Endothelial cell of umbilical vein (primary cell): Measurements from ENCODE around the gene LSM7. TPM values are rescaled to one million over a fixed set of nuclear protein-coding genes. Genes with fewer than 3 reads are reported as not detected.

Source experiments
- BruUV-seq: library from RNA; stranded (reverse); fragments of 400-500 nt; replicated peaks from 2 replicates; lab custom pipeline; 2021; lab: Mats Ljungman, UMichigan
- CTCF ChIA-PET: fragments of 300-600, 350-600 bp; sonication (Branson Sonifier 250); formaldehyde crosslinking; loops from one replicate; lab custom pipeline; 2021; ENCODE audit warnings: antibody characterized with exemption, inconsistent platforms; lab: Charles Lee
- POLR2A ChIA-PET: fragments of 300-600, 350-600 bp; sonication (Branson Sonifier 250); formaldehyde crosslinking; loops from one replicate; lab custom pipeline; 2021; ENCODE audit warnings: antibody characterized with exemption, inconsistent platforms; lab: Charles Lee
- DNase-seq: peaks from one replicate; pipeline ENCODE4 v3.0.0-alpha.2; 2011; ENCODE audit warnings: low read depth, low spot score
- FAIRE-seq: peaks from 2 replicates; lab custom pipeline; 2011; peaks lifted over from hg19 to GRCh38; lab: Jason Lieb, UNC
- H2AFZ ChIP-seq: 2 replicates; pipeline ENCODE4 v1.6.0; 2012; ENCODE audit warnings: low read depth, low read length, control low read depth, inconsistent platforms
- H3K27ac ChIP-seq: 2 replicates; pipeline ENCODE4 v1.5.1; 2011; ENCODE audit warnings: low read depth, mild to moderate bottlenecking, control low read depth, low read length, moderate library complexity; ENCODE audit not compliant: insufficient read depth
- H3K27me3 ChIP-seq, 2 experiments: 2 replicates each; pipeline versions ENCODE4 v1.6.0 to v1.6.1; 2011; ENCODE audit warnings: low read length in 2 of 2, mixed read lengths in 1 of 2; ENCODE audit not compliant: control insufficient read depth in 2 of 2, insufficient read depth in 2 of 2
- H3K36me3 ChIP-seq, 2 experiments: 2 replicates in 1 of 2; 3 replicates in 1 of 2; pipeline ENCODE4 v1.5.1; 2011; ENCODE audit warnings: low read length in 2 of 2, mild to moderate bottlenecking in 1 of 2, moderate library complexity in 1 of 2; ENCODE audit not compliant: control insufficient read depth in 2 of 2, insufficient read depth in 2 of 2; ENCODE audit errors: extremely low read depth in 1 of 2
- H3K4me1 ChIP-seq: 3 replicates; pipeline ENCODE4 v1.5.1; 2011; ENCODE audit warnings: mild to moderate bottlenecking, low read length; ENCODE audit not compliant: control insufficient read depth, insufficient read depth; ENCODE audit errors: extremely low read depth
- H3K4me2 ChIP-seq: 2 replicates; pipeline ENCODE4 v1.6.1; 2011; ENCODE audit warnings: low read length, control low read depth, mixed read lengths; ENCODE audit not compliant: insufficient read depth
- H3K4me3 ChIP-seq, 3 experiments: fragments of 200-600 bp in 1 of 3; sonication (generic), shearing (Covaris generic) in 1 of 3; replicated peaks in 1 of 3; 2 replicates each; pipeline ENCODE4 v1.5.1; 2011 to 2016; ENCODE audit warnings: control low read depth in 3 of 3, low read length in 3 of 3, mild to moderate bottlenecking in 2 of 3, inconsistent platforms in 1 of 3, low read depth in 1 of 3, moderate library complexity in 1 of 3; ENCODE audit not compliant: insufficient read depth in 1 of 3
- H3K79me2 ChIP-seq: 2 replicates; pipeline ENCODE4 v1.6.0; 2012; ENCODE audit warnings: low read length, inconsistent platforms; ENCODE audit not compliant: control insufficient read depth, insufficient read depth
- H3K9ac ChIP-seq: replicated peaks from 2 replicates; pipeline ENCODE3; 2011; ENCODE audit warnings: low read length, control low read depth; ENCODE audit not compliant: insufficient read depth; ENCODE audit errors: extremely low read depth
- H3K9me1 ChIP-seq: replicated peaks from 3 replicates; pipeline ENCODE4 v1.6.0; 2011; ENCODE audit warnings: mild to moderate bottlenecking, low read length; ENCODE audit not compliant: control insufficient read depth, insufficient read depth; ENCODE audit errors: extremely low read depth
- H3K9me3 ChIP-seq: replicated peaks from 2 replicates; pipeline ENCODE4 v1.5.1; 2012; ENCODE audit warnings: low read length, inconsistent platforms; ENCODE audit not compliant: control insufficient read depth, insufficient read depth
- H4K20me1 ChIP-seq: replicated peaks from 2 replicates; pipeline ENCODE3; 2011; ENCODE audit warnings: mild to moderate bottlenecking, low read length; ENCODE audit not compliant: control insufficient read depth, insufficient read depth; ENCODE audit errors: extremely low read depth
- CTCF ChIP-seq, 2 donors: IDR thresholded peaks; 1 replicate in 1 of 2; 2 replicates in 1 of 2; pipeline ENCODE4 v1.5.1; 2011; ENCODE audit warnings: low read length in 2 of 2, mild to moderate bottlenecking in 2 of 2, moderate library complexity in 2 of 2, control low read depth in 1 of 2, inconsistent platforms in 1 of 2, low read depth in 1 of 2; ENCODE audit not compliant: insufficient read depth in 1 of 2; ENCODE audit errors: extremely low read depth in 1 of 2
- EZH2 ChIP-seq: IDR thresholded peaks from 2 replicates; pipeline ENCODE4 v1.6.1; 2012; ENCODE audit warnings: borderline replicate concordance, low read depth, mild to moderate bottlenecking, moderate library complexity, low read length, inconsistent platforms; ENCODE audit not compliant: severe bottlenecking
- FOS ChIP-seq: IDR thresholded peaks from 2 replicates; pipeline ENCODE4 v1.6.1; 2011; ENCODE audit warnings: mild to moderate bottlenecking, low read length, moderate library complexity, borderline replicate concordance; ENCODE audit not compliant: insufficient read depth
- GATA2 ChIP-seq: IDR thresholded peaks from 2 replicates; pipeline ENCODE4 v1.7.0; 2011; ENCODE audit warnings: low read depth, mild to moderate bottlenecking, moderate library complexity, mixed read lengths, low read length; ENCODE audit not compliant: insufficient read length, insufficient read depth
- JUN ChIP-seq: IDR thresholded peaks from 2 replicates; pipeline ENCODE4 v1.6.1; 2011; ENCODE audit warnings: borderline replicate concordance, low read depth; ENCODE audit not compliant: insufficient read length, insufficient read depth
- MYC ChIP-seq: IDR thresholded peaks from one replicate; pipeline ENCODE4 v1.6.1; 2011; ENCODE audit warnings: mild to moderate bottlenecking, low read depth, low read length
- POLR2AphosphoS5 ChIP-seq: IDR thresholded peaks from 2 replicates; pipeline ENCODE4 v1.6.1; 2012; ENCODE audit warnings: low read depth, mild to moderate bottlenecking, control low read depth, low read length, moderate library complexity; ENCODE audit not compliant: insufficient read depth
- dilution Hi-C: fragments of 300-500 bp; cut with MboI; formaldehyde crosslinking; loops from one replicate; pipeline ENCODE4 v1.15.0; 2019; ENCODE audit warnings: low sequenced_read_pairs; ENCODE audit not compliant: extremely low pct_ligation_motif_present
- intact Hi-C: fragments of 100-400 bp; cut with micrococcal nuclease; formaldehyde crosslinking; loops from one replicate; pipeline ENCODE4 v1.10.0; 2022
- polyA plus RNA-seq, 4 experiments: library from polyadenylated mRNA; depleted of rRNA in 3 of 4; stranded (reverse) in 3 of 4; unstranded in 1 of 4; fragments of >200 nt; gene quantifications; 2 replicates each; pipeline versions ENCODE4 v1.2.1 to v1.2.3, GENCODE V29; 2011 to 2012; ENCODE audit warnings: missing spikeins in 1 of 4
- total RNA-seq: library from RNA; stranded (reverse); gene quantifications from 2 replicates; pipeline ENCODE4 v1.2.3, GENCODE V29; 2021

The LSM7 gene
- total and polyA plus RNA-seq, 2 donors (not counting 3 experiments of a cell fraction or from before 2014, with no cell fraction given) = 124 to 673 TPM

- H3K9ac ChIP-seq = no peak overlapping the region
- ChIA-PET POLR2A (no interaction called here), CTCF (interaction anchor here (1.2 to 2.8 kb wide), 2 partner anchors 9 to 162 kb away, joined by 3 to 36 read pairs; no protein-coding TSS in a partner anchor)
- TF ChIP-seq EZH2 = no peak
- TF ChIP-seq POLR2AphosphoS5 = no peak
- no peak for TF ChIP-seq MYC
- no peak for TF ChIP-seq JUN
- TF ChIP-seq CTCF (IDR thresholded peaks at IDR 0.05; ENCODE audit: extremely low read depth in 1 of 2, insufficient read depth in 1 of 2, low read depth in 1 of 2, low read length in 2 of 2) = no peak
- TF ChIP-seq FOS = no peak
- TF ChIP-seq GATA2 = no peak
- no peaks in the 10 kb centered on the region for H4K20me1 ChIP-seq
- intact Hi-C loops (loop anchor here (10.0 kb wide), 1 partner anchor 383 kb away; no protein-coding TSS in a partner anchor), dilution Hi-C loops (no loop called here)
- H3K4me2 ChIP-seq = no peak overlapping the region
- H3K9me1 ChIP-seq = no peaks in the 10 kb centered on the region
- no peak for FAIRE-seq
- no peaks in the 10 kb centered on the region for H3K4me1 ChIP-seq
- BruUV-seq = no TSS peak
- H3K79me2 ChIP-seq = no peaks in the 10 kb centered on the region
- no peak overlapping the region for H3K27ac ChIP-seq
- H3K9me3 ChIP-seq = peaks cover 2% of the 10 kb centered on the region
- H3K27me3 ChIP-seq = peaks cover 0 to 10% of the 10 kb centered on the region in 2 experiments
- H3K36me3 ChIP-seq = peaks cover 0 to 3% of the 10 kb centered on the region in 2 experiments
- DNase-seq = no peak
- no peak overlapping the region for H3K4me3 ChIP-seq
- no peak overlapping the region for H2AFZ ChIP-seq
Measured at GRCh38 chr19:2317756-2318155, 10.6 kb downstream of the LSM7 start.
